Bronchial epithelial cell (primary cell): ENCODE measurements around the gene NRL. TPM values are rescaled to one million over a fixed set of nuclear protein-coding genes. Genes with fewer than 3 reads are reported as not detected.

Experiments
- DNase-seq: peaks from one replicate; pipeline ENCODE4 v3.0.0-alpha.2; 2010; ENCODE audit warnings: low read depth
- FAIRE-seq: peaks from 2 replicates; lab custom pipeline; 2011; peaks lifted over from hg19 to GRCh38; lab: Jason Lieb, UNC
- H3K27me3 ChIP-seq: 2 replicates; pipeline ENCODE4 v1.5.1; 2011; ENCODE audit warnings: low read length; ENCODE audit not compliant: control insufficient read depth, insufficient read depth
- H3K36me3 ChIP-seq: 2 replicates; pipeline ENCODE4 v1.5.1; 2011; ENCODE audit warnings: low read length; ENCODE audit not compliant: control insufficient read depth, insufficient read depth
- H3K4me3 ChIP-seq: 2 replicates; pipeline ENCODE4 v1.5.1; 2011; ENCODE audit warnings: mild to moderate bottlenecking, low read depth, low read length, control low read depth
- total RNA-seq: library from RNA; depleted of rRNA; stranded (reverse); fragments of >200 nt; gene quantifications from 2 replicates; pipeline ENCODE4 v1.2.1, GENCODE V29; 2014
- TF ChIP-seq, protein P1 (sequence below): IDR thresholded peaks from 2 replicates; pipeline ENCODE4 v1.5.1; 2011; ENCODE audit warnings: mild to moderate bottlenecking, moderate library complexity, low read length, control low read depth, inconsistent platforms; ENCODE audit not compliant: insufficient read depth, severe bottlenecking

NRL gene
- total RNA-seq, 1 donor from 2014 or later = 0.79 TPM

DNA sequence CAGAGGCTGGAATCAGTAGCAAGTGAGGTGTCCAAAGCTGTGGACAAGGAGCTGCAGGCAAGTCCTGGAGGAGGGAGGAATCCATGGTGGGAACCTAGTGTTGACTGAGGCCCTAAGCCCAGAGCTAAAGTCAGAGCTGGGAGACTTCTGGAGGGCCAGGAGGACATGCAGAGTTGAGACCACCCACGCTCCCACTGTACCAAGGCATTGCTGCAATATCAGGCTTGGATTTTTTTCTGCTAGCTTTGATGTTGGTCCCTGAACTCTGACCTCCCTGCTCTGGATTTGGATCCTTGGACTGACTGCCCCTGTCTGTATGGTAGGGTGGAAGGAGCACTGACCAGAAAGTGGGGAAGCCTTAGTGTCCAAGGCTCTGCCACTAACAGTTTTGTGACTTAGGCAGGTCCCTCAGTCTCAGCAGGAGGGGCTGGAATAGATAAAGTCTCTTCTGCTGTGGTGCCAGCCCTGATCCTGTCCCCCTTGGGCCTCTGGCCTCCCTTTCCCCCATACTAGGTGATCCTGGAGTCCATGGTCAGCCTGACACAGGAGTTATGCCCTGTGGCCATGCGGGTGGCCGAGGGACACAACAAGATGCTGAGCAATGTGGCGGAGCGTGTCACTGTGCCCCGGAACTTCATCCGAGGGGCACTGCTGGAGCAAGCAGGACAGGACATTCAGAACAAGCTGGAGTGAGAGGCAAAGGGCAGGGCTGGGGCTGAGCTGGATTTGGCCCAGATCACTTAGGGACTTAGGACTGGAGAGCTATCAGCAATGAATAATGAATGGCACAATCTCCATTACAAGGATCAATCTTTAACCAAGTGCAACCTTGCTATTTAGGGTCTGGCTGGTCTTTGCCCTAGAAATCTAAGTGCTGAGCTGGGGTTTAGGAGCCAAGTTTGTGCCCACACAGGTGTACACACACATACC lies 53.5 kb downstream of the NRL start:
- no peak overlapping the region for H3K4me3 ChIP-seq
- TF ChIP-seq, protein P1, sequence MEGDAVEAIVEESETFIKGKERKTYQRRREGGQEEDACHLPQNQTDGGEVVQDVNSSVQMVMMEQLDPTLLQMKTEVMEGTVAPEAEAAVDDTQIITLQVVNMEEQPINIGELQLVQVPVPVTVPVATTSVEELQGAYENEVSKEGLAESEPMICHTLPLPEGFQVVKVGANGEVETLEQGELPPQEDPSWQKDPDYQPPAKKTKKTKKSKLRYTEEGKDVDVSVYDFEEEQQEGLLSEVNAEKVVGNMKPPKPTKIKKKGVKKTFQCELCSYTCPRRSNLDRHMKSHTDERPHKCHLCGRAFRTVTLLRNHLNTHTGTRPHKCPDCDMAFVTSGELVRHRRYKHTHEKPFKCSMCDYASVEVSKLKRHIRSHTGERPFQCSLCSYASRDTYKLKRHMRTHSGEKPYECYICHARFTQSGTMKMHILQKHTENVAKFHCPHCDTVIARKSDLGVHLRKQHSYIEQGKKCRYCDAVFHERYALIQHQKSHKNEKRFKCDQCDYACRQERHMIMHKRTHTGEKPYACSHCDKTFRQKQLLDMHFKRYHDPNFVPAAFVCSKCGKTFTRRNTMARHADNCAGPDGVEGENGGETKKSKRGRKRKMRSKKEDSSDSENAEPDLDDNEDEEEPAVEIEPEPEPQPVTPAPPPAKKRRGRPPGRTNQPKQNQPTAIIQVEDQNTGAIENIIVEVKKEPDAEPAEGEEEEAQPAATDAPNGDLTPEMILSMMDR = no peak

DNA sequence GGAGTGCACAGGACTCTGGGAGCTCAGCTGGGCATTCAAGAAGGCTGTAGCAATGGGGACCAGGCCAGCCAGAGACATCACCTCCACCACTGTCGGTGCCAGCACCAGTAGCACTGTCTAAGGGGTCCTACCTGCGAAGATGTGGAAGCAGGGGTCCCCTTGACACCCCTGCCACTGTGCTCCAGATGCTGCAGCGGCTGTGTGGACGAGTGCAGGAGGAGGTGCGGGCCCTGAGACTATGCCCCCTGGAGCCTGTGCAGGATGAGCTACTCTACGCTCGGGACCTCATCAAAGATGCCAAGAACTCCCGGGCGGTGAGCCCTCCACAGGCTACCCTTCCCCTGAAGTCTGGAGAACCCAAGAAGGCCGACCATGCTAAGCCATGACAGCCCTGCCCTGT lies 54.3 kb downstream of the NRL start:
- H3K36me3 ChIP-seq = no peaks in the 10 kb centered on the region
- FAIRE-seq = no peak

More for the DNA sequence above, 53.5 kb downstream of the NRL start:
- DNase-seq = no peak
- H3K36me3 ChIP-seq = no peaks in the 10 kb centered on the region
- FAIRE-seq = no peak
- H3K27me3 ChIP-seq = peaks cover 4% of the 10 kb centered on the region

DNA sequence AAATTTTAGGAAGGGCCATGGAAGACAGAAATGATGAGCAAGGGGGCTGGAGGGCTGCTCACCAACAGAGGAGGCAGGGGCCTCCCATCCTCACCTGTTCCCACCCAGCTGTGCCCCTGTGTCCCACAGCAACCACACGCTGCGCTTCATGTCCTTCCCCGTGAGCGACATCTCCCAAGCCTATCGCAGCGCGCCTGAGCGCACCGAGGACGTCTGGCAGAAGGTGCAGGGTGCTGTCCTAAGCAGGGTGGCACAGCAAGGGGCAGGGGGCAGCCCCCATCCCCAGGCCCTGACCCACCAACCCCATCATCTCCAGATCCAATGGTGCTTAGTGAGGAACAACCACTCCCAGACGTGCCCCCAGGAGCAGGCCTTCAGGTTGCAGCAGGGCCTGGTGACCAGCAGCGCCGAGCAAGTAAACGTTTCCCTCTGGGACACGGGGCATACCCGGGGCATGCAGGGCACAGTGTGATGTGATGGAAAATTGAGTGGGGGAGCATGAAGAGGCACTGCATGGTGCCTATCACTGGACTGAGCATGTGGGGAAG lies 54.8 kb downstream of the NRL start:
- no peaks in the 10 kb centered on the region for H3K36me3 ChIP-seq
- TF ChIP-seq, protein P1 = no peak
- peaks cover 6% of the 10 kb centered on the region for H3K27me3 ChIP-seq
- no peak overlapping the region for H3K4me3 ChIP-seq
- no peak for FAIRE-seq
- DNase-seq = no peak

More for the DNA sequence above, 54.3 kb downstream of the NRL start:
- H3K4me3 ChIP-seq = no peak overlapping the region
- DNase-seq = no peak
- peaks cover 4% of the 10 kb centered on the region for H3K27me3 ChIP-seq
- TF ChIP-seq, protein P1 = no peak

DNA sequence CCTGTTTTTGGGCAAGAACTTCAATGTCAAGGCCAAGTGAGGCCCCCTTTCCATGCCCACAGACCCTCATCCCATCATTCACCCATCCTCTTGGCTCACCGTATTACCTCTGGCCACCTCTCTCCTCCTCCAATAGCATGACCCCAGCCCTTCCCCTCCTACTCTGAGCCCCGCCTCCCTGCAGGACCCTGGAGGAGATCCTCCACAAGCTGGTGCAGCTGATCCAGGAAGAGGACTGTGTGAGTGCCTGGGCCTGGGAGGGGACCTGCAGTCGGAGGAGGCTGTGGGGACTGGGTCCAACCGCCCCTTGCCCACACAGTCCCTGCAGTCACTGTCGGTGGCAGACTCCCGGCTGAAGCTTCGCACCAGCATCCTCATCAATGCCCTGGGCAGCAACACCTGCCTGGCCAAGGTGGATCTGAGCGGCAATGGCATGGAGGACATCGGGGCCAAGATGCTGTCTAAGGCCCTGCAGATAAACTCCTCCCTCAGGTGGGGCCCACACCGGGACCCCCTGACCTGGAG lies 55.7 kb downstream of the NRL start:
- TF ChIP-seq, protein P1 = no peak
- H3K4me3 ChIP-seq = no peak overlapping the region
- H3K36me3 ChIP-seq = no peaks in the 10 kb centered on the region
- FAIRE-seq = no peak
- no peak for DNase-seq
- H3K27me3 ChIP-seq = peaks cover 6% of the 10 kb centered on the region

DNA sequence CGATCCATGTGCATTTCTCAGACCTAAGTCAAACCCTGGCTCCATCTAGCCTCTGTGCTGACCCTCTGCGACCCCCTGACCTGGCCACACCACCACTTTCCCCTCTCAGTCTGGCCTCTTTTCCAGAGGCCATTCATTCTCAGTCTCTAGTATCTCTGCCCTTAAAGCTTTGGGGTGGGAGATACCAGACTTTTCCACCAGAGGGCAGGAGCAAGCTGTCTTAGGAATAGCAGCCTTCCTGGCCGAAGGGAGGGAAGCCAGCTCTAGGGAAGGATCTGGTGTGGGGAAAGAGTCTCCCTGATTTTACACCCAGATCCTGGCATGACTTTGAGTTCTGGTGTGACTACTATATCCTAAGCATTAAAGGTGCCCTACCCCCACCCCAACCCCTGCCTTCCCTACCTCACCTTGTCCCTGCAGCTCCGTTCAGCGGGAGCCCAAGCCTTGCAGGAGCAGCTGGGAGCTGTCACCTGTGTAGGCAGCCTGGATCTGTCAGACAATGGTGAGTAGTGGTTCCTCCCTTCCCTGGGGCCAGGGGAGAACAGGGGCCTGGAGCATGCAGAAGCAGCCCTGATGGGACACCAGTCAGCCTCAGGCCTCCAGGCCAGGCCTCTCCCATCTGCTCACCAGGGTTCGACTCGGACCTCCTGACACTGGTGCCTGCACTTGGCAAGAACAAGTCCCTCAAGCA lies 56.3 kb downstream of the NRL start:
- Histone ChIP-seq H3K36me3 (no peaks in the 10 kb centered on the region), H3K4me3 (no peak overlapping the region), H3K27me3 (peaks cover 6% of the 10 kb centered on the region)
- TF ChIP-seq, protein P1 = peak; percentile 54
- DNase-seq (peak; percentile 34), FAIRE-seq (no peak)
